IPS-18a (cell line): ENCODE data around the gene EEA1.

Source experiments
- H3K27ac ChIP-seq: one replicate; pipeline ENCODE4 v1.5.1; 2013; ENCODE audit warnings: low read length
- H3K27me3 ChIP-seq: one replicate; pipeline ENCODE4 v1.6.1; 2013; ENCODE audit warnings: mild to moderate bottlenecking, low read length; ENCODE audit not compliant: control insufficient read depth, insufficient read depth
- H3K36me3 ChIP-seq: one replicate; pipeline ENCODE4 v1.6.1; 2013; ENCODE audit warnings: low read depth, low read length; ENCODE audit not compliant: control insufficient read depth
- H3K4me1 ChIP-seq: one replicate; pipeline ENCODE4 v1.6.1; 2013; ENCODE audit warnings: low read depth, low read length; ENCODE audit not compliant: control insufficient read depth
- H3K4me3 ChIP-seq: one replicate; pipeline ENCODE4 v1.5.1; 2013; ENCODE audit warnings: low read length
- H3K9ac ChIP-seq: one replicate; pipeline ENCODE4 v1.6.1; 2013; ENCODE audit warnings: mild to moderate bottlenecking, low read length, moderate library complexity
- H3K9me3 ChIP-seq: one replicate; pipeline ENCODE4 v1.6.1; 2013; ENCODE audit warnings: low read depth, low read length; ENCODE audit not compliant: control insufficient read depth

Gene EEA1

GRCh38 chr12:92737855-92738850 lies 190.9 kb downstream of the EEA1 start:
- no peaks in the 10 kb centered on the region for H3K27me3 ChIP-seq
- no peak overlapping the region for H3K9ac ChIP-seq
- H3K4me3 ChIP-seq, result no peak overlapping the region
- H3K27ac ChIP-seq, result no peak overlapping the region
- no peaks in the 10 kb centered on the region for H3K9me3 ChIP-seq
- peaks cover 3% of the 10 kb centered on the region for H3K4me1 ChIP-seq
- H3K36me3 ChIP-seq, result no peaks in the 10 kb centered on the region

GRCh38 chr12:92736605-92737004 lies 192.5 kb downstream of the EEA1 start:
- H3K27me3 ChIP-seq, result no peaks in the 10 kb centered on the region
- no peak overlapping the region for H3K4me3 ChIP-seq
- H3K36me3 ChIP-seq, result no peaks in the 10 kb centered on the region
- no peak overlapping the region for H3K27ac ChIP-seq
- H3K4me1 ChIP-seq, result peaks cover 3% of the 10 kb centered on the region
- H3K9me3 ChIP-seq, result no peaks in the 10 kb centered on the region
- H3K9ac ChIP-seq, result no peak overlapping the region

DNA sequence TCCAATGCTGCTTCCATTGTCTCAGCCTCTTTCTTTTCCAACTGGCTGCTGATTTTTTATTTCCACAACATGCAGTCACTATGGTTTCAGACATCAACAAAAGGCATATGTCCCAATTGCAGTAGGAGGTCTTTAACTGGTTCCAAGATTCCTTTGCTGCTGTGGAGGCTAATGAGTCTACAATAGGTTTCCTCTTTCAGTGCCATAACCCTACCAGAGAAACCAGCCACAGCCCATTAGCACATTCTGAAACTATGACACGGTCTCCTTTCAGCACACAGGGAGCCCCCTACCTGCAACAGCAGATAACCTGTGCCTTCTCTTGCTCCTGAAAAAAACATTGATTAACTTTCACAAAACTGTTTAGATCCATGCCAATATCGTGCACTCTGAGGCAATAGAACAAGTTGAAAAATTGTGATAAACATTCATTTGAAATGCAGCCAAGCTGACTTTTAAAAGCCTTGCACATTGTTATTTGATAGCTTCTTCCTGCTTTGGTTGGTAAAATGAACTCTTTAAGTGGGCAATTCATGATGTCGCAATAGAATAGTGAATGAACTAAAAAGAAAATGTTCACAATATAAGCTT lies 193.9 kb downstream of the EEA1 start:
- Histone ChIP-seq H3K27me3 (no peaks in the 10 kb centered on the region), H3K9ac (no peak overlapping the region), H3K36me3 (no peaks in the 10 kb centered on the region), H3K27ac (no peak overlapping the region), H3K9me3 (no peaks in the 10 kb centered on the region), H3K4me3 (no peak overlapping the region), H3K4me1 (peaks cover 3% of the 10 kb centered on the region)

DNA sequence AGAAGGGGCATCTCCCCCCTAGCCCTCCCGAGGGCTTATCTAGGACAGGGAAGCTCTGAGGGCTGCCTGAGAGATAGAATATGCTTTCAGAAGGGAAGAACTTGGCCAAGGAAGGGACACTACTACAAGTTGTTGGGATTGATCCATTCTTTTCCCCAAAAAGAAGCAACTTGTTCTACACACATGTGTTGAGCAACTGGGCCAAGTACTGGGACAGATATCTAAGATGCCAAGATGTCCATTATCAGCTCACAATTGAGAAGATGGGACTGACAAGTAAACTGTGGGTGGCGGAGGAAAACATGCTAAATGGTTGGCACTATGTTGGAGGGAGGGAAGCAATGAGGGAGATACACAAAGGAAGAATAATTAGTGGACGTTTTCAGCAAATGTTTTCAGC lies 195.4 kb downstream of the EEA1 start:
- H3K36me3 ChIP-seq, result no peaks in the 10 kb centered on the region
- no peak overlapping the region for H3K27ac ChIP-seq
- H3K27me3 ChIP-seq, result no peaks in the 10 kb centered on the region
- no peaks in the 10 kb centered on the region for H3K9me3 ChIP-seq
- H3K4me3 ChIP-seq, result no peak overlapping the region
- H3K9ac ChIP-seq, result no peak overlapping the region
- peaks cover 3% of the 10 kb centered on the region for H3K4me1 ChIP-seq

DNA sequence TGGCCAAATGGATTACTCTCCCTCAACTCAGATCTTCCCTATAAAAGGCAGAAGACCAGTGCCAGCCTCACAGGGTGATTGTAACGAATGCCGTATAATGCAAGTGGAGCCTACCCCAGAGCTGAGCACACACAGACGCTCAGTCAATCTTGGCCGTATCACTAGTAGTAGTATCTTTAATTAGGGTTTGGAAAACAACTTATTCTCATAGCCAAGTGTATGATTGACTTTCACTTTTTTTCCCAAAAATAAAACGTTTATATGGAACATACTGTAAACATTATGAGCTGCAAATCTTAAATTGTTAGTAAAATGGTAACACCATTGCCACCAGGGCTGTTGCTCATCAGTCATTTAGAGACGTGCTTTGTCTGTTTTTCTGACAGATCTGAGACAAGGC lies 195.9 kb downstream of the EEA1 start:
- no peak overlapping the region for H3K4me3 ChIP-seq
- peaks cover 3% of the 10 kb centered on the region for H3K4me1 ChIP-seq
- H3K9ac ChIP-seq, result no peak overlapping the region
- H3K27me3 ChIP-seq, result no peaks in the 10 kb centered on the region
- no peak overlapping the region for H3K27ac ChIP-seq
- H3K9me3 ChIP-seq, result no peaks in the 10 kb centered on the region
- no peaks in the 10 kb centered on the region for H3K36me3 ChIP-seq

DNA sequence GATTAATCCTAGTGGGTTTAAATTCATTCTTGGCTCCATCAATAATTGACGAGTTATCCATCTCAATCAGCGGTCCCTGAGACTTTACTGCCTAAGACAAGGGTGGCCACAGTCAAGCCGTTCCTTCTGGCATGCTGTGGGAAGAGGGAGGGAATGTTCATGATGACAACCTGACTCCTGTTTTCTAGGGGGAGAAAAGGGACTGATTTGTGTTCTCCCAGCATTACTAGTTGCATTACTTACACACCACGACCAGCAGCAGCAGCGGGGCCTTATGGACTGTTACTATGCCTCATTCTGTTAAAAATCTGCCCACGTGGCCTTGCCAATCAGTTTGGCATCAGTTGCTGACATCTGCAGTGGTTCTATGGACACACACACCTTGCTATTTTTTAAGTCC lies 196.4 kb downstream of the EEA1 start:
- no peak overlapping the region for H3K9ac ChIP-seq

DNA sequence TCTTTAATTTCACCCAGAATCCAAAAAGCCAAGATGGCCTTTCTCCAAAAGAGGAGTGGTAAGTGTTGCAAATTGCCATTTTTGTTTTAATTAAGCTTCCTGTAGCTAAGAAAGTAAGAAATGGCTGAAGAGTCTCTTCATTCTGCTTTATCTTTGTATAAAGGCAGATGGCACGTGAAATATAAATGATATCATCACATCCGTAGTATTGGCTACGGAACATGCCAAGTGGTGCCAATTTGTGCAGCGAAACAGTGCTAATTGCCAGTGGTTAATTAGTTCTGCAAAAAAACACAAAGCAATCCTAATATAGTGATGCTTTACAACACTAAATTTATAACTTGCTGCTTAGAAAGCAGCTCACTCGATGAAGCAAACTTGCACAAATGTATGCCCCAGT lies 196.9 kb downstream of the EEA1 start:
- Histone ChIP-seq H3K27ac (no peak overlapping the region), H3K4me1 (no peaks in the 10 kb centered on the region), H3K9ac (no peak overlapping the region), H3K27me3 (no peaks in the 10 kb centered on the region), H3K9me3 (no peaks in the 10 kb centered on the region), H3K36me3 (no peaks in the 10 kb centered on the region), H3K4me3 (no peak overlapping the region)

More for the DNA sequence above, 196.4 kb downstream of the EEA1 start:
- H3K4me1 ChIP-seq, result peaks cover under 1% of the 10 kb centered on the region
- no peak overlapping the region for H3K4me3 ChIP-seq
- no peaks in the 10 kb centered on the region for H3K36me3 ChIP-seq
- H3K27ac ChIP-seq, result no peak overlapping the region
- H3K9me3 ChIP-seq, result no peaks in the 10 kb centered on the region
- H3K27me3 ChIP-seq, result no peaks in the 10 kb centered on the region

- H3K9me3 ChIP-seq, result no peaks in the 10 kb centered on the region
- H3K27ac ChIP-seq, result no peak overlapping the region
- no peaks in the 10 kb centered on the region for H3K36me3 ChIP-seq
- H3K4me3 ChIP-seq, result no peak overlapping the region
- no peaks in the 10 kb centered on the region for H3K4me1 ChIP-seq
- no peak overlapping the region for H3K9ac ChIP-seq
- H3K27me3 ChIP-seq, result no peaks in the 10 kb centered on the region
These were observed 198.3 kb downstream of the EEA1 start for GRCh38 chr12:92730758-92731157.

DNA sequence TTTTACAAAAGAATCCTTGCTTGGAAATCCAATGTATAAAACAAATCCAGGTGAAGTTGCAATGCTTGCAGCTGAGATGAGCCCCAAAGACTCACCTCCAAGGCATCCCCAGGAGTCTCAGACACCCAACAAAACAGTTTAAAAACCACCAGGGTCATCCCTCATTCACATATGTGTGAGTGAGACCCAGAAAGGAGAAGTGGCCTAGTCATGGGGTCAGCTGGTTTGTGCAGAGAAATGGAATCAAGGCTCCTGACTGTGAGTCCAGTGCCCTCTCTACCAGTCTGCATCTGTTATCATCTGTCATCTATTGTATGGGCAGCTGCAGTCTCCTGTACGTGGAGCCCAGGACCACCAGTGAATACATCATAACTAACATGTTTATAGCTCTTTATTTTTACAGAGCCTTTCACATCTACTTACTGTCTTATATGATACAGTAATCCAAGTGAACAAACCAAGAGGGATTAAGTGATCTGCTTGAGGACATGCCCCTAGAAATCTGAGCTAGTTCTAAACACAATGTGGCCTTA lies 199.3 kb downstream of the EEA1 start:
- H3K9ac ChIP-seq, result no peak overlapping the region
- no peak overlapping the region for H3K27ac ChIP-seq
- H3K36me3 ChIP-seq, result no peaks in the 10 kb centered on the region
- no peak overlapping the region for H3K4me3 ChIP-seq
- no peaks in the 10 kb centered on the region for H3K9me3 ChIP-seq
- no peaks in the 10 kb centered on the region for H3K4me1 ChIP-seq
- no peaks in the 10 kb centered on the region for H3K27me3 ChIP-seq

DNA sequence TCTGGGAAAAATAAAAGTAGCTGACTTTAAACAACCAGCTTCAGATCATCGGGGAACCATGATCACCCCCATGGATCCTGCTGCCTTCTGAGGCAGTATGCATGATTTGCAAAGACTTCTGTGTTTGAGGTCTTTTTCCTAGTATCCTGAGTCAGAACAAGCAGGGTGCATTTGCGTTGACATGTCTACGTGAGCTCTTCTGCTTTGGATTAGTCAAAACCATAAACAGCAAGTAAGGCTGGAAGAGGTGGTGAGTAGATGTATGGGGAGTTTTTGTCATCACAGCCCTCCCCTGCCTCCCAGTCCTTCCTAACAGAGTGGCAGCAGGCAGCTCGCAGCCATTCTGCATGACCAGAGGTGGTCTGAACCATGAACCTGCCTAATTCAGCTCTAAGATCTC lies 202.2 kb downstream of the EEA1 start:
- H3K4me1 ChIP-seq, result no peaks in the 10 kb centered on the region
- H3K9ac ChIP-seq, result no peak overlapping the region
- no peak overlapping the region for H3K27ac ChIP-seq
- no peaks in the 10 kb centered on the region for H3K36me3 ChIP-seq
- H3K27me3 ChIP-seq, result no peaks in the 10 kb centered on the region
- H3K9me3 ChIP-seq, result no peaks in the 10 kb centered on the region
- no peak overlapping the region for H3K4me3 ChIP-seq

DNA sequence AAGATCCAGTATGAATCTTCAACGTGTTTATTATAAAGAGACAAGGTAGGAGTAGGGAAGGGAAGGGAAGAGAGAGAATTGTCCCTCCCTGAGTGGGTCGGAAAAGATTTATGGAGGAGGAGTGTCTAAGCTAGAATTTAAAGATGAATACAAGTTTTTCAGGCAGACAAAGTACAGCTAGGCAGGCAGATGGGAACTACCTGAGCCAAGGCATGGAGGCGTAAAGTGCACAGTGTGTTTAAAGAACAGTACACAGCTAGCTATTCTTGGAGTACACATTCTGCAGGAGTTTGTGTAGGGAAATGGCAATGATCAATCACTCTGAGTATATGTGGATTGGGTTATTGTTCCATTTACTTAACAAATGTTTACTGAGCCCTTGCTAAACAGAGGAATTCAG lies 206.2 kb downstream of the EEA1 start:
- no peaks in the 10 kb centered on the region for H3K9me3 ChIP-seq
- H3K27me3 ChIP-seq, result no peaks in the 10 kb centered on the region
- no peak overlapping the region for H3K9ac ChIP-seq
- no peaks in the 10 kb centered on the region for H3K36me3 ChIP-seq
- no peaks in the 10 kb centered on the region for H3K4me1 ChIP-seq
- H3K4me3 ChIP-seq, result no peak overlapping the region
- H3K27ac ChIP-seq, result no peak overlapping the region
